Chondrocyte (in vitro differentiated cells): ENCODE measurements around the gene BPGM. TPM values are rescaled to one million over a fixed set of nuclear protein-coding genes. Genes with fewer than 3 reads are reported as not detected.

ENCODE experiments used
- DNase-seq: peaks from one replicate; pipeline ENCODE4 v3.0.0; 2021; ENCODE audit warnings: mixed read lengths, low spot score
- H3K27ac Mint-ChIP-seq: one replicate; pipeline ENCODE4 v1.8.0; 2021; ENCODE audit warnings: mild to moderate bottlenecking, moderate library complexity, mixed read lengths; ENCODE audit not compliant: unreplicated experiment
- H3K27me3 Mint-ChIP-seq: 2 replicates; pipeline ENCODE4 v1.8.0; 2021; ENCODE audit warnings: low read depth, mixed read lengths
- H3K36me3 Mint-ChIP-seq: 2 replicates; pipeline ENCODE4 v1.8.0; 2021; ENCODE audit warnings: low read depth, mixed read lengths
- H3K4me1 Mint-ChIP-seq: 2 replicates; pipeline ENCODE4 v1.8.0; 2021; ENCODE audit warnings: low read depth, mild to moderate bottlenecking, mixed read lengths
- H3K4me3 Mint-ChIP-seq: one replicate; pipeline ENCODE4 v1.8.0; 2021; ENCODE audit warnings: mild to moderate bottlenecking, moderate library complexity, mixed read lengths; ENCODE audit not compliant: unreplicated experiment
- H3K9me3 Mint-ChIP-seq: 2 replicates; pipeline ENCODE4 v1.8.0; 2021; ENCODE audit warnings: low read depth, mixed read lengths
- total RNA-seq: library from RNA; stranded (reverse); gene quantifications from 3 replicates; pipeline ENCODE4 v1.2.1, GENCODE V29; 2021
- TF ChIP-seq, protein P1 (sequence below): fragments of 200-600 bp; sonication (generic); IDR thresholded peaks from 2 replicates; pipeline ENCODE4 v1.5.0; 2021; ENCODE audit warnings: antibody characterized with exemption, mild to moderate bottlenecking, moderate library complexity

Gene BPGM
- total RNA-seq, 1 donor from 2014 or later = 29.6 TPM

DNA sequence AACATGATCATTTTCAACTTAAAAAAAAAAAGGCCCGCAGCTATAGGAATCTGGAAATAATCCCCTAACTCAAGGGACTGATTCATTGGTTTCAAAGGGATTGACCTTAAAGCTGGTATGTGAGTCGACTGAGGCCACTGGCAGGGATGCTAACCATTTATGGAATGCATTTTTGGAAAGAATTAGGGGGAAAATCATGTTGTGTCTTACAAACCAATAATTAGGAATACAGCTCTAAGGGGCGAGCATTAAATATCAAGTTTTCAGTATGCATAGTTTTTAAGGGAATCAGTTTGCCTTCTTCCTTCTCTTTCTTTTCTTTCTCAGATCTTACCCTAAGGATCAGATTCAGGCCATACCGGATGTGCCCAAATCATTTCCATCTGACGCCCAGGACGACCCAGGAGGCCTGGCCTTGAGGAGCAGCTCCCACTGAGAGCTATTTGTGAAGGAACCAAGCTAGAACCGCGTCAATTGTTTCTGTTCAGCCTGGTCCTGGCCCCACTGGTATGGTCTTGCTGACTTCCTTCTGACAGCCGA is 48.7 kb downstream of the BPGM start:
- DNase-seq = no peak
- peaks cover 78% of the 10 kb centered on the region for H3K4me1 Mint-ChIP-seq
- no peaks in the 10 kb centered on the region for H3K9me3 Mint-ChIP-seq
- TF ChIP-seq, protein P1, sequence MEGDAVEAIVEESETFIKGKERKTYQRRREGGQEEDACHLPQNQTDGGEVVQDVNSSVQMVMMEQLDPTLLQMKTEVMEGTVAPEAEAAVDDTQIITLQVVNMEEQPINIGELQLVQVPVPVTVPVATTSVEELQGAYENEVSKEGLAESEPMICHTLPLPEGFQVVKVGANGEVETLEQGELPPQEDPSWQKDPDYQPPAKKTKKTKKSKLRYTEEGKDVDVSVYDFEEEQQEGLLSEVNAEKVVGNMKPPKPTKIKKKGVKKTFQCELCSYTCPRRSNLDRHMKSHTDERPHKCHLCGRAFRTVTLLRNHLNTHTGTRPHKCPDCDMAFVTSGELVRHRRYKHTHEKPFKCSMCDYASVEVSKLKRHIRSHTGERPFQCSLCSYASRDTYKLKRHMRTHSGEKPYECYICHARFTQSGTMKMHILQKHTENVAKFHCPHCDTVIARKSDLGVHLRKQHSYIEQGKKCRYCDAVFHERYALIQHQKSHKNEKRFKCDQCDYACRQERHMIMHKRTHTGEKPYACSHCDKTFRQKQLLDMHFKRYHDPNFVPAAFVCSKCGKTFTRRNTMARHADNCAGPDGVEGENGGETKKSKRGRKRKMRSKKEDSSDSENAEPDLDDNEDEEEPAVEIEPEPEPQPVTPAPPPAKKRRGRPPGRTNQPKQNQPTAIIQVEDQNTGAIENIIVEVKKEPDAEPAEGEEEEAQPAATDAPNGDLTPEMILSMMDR = no peak
- no peaks in the 10 kb centered on the region for H3K27me3 Mint-ChIP-seq
- H3K27ac Mint-ChIP-seq = peak overlapping the region; percentile 92
- H3K36me3 Mint-ChIP-seq = no peaks in the 10 kb centered on the region
- no peak overlapping the region for H3K4me3 Mint-ChIP-seq

DNA sequence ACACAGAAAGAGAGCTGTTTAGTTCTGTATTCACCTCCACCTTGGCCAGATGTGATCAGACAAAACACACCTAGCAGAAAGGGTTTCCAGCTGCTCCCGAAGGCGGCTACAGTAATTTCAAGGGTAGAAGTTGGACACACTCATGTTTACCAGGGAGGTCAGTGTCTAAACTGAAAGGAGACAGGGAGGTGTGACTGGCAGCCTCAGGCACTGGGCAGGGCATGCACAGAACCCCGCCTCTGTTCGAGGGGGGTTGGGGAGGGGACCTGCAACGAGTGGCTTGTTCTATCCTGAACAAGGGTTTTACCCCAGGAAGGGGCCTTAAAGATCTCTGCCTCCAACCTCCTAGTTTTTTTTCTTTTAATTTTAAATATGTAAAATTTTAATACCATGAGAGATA is 49.6 kb downstream of the BPGM start:
- DNase-seq = no peak
- Mint-ChIP-seq H3K27me3 (no peaks in the 10 kb centered on the region), H3K27ac (peak overlapping the region; percentile 92), H3K9me3 (no peaks in the 10 kb centered on the region), H3K4me3 (no peak overlapping the region), H3K36me3 (no peaks in the 10 kb centered on the region), H3K4me1 (peaks cover 73% of the 10 kb centered on the region)
- TF ChIP-seq, protein P1 = no peak

DNA sequence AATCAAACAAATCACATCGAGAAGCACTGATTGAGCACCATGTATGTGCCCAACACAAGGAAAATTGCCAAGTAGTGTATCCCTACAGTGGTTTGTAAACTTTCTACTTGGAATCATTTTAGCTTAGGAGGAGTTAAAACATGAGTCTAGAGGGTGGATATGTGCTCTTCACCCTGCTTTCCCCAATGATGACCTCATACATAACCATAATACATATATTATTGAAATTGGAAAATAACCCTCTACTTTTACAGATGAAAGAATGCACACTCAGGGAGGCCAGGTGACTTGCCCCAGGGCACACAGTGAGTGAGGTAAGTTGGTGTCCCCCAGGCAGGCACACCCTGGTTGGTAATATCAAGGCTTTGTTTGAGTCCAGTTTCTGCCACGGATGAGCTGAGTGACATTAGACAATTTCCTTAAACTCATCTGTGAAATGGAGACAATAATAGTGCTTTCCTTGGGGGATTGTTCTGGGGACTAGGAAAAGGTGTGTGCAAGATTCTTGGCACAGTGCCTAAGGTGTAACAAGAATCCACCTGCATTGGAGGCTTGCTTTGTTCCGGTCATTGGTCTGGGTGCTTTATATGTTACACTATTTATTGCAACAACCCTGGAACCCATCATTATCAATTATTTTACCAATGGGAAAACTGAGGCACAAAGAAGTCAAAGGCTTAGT is 50.7 kb downstream of the BPGM start:
- Mint-ChIP-seq H3K27ac (no peak overlapping the region), H3K9me3 (no peaks in the 10 kb centered on the region), H3K36me3 (no peaks in the 10 kb centered on the region), H3K27me3 (no peaks in the 10 kb centered on the region), H3K4me3 (no peak overlapping the region), H3K4me1 (peaks cover 65% of the 10 kb centered on the region)
- TF ChIP-seq, protein P1 = no peak
- no peak for DNase-seq

DNA sequence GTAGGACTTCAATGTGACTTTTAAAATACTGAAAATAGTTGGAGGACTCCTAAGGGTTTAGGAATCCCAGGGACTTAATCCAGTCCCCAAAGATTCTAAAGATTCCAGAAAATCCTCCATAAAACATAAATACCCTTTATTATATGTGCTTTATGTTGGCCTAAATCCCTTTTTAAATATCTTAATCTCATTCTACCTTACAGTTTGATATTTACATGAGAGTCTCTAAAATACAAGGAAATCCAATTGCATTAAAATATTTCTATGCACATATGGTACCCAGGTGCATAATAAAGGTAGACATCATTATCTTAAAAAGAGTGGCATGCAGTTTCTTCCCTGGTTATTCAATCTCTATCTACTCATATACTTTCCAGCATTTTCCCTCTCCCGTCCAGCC is 51.8 kb downstream of the BPGM start:
- peaks cover 65% of the 10 kb centered on the region for H3K4me1 Mint-ChIP-seq
- H3K36me3 Mint-ChIP-seq = no peaks in the 10 kb centered on the region

DNA sequence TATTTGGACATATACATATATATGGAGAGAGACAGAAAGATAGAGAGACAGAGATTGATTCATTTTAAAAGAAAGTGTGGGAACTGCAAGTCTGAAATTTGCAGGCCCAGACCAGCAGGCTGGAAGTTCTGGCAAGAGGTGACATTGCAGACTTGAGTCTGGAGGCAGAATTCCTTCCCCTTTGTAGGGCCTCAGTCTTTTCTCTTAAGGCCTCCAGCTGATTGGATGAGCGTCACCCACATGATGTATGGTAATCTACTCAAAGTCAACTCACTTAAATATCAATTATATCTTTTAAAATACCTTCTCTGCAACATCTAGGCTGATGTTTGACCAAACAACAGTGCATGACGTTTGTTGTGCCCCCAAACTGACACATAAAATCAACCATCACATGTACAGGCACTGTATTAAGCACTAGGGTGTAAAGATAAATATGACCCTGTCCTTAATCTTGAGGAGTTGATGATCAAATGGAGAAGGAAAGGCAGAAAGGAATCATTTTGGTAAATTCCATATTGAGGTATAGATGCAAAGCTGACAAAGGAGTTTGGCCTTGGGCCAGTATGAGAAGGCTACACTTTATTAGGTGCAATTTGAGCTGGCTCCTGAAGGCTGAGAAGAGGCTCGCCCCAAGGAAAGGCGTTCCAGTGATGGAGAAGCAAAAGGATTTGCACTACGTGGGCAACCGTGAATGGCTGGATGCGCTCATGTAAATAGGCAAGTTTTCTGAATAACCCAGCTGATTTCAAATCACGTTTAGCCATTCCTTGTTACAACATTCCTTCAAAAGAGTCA is 52.6 kb downstream of the BPGM start:
- H3K4me1 Mint-ChIP-seq = peaks cover 65% of the 10 kb centered on the region

More for the DNA sequence above, 51.8 kb downstream of the BPGM start:
- no peak for DNase-seq
- H3K4me3 Mint-ChIP-seq = no peak overlapping the region
- H3K9me3 Mint-ChIP-seq = no peaks in the 10 kb centered on the region
- no peak overlapping the region for H3K27ac Mint-ChIP-seq
- H3K27me3 Mint-ChIP-seq = no peaks in the 10 kb centered on the region
- TF ChIP-seq, protein P1 = no peak

More for the DNA sequence above, 52.6 kb downstream of the BPGM start:
- no peaks in the 10 kb centered on the region for H3K9me3 Mint-ChIP-seq
- TF ChIP-seq, protein P1 = no peak
- H3K4me3 Mint-ChIP-seq = no peak overlapping the region
- DNase-seq = no peak
- no peak overlapping the region for H3K27ac Mint-ChIP-seq
- no peaks in the 10 kb centered on the region for H3K27me3 Mint-ChIP-seq
- no peaks in the 10 kb centered on the region for H3K36me3 Mint-ChIP-seq
